GM18858 (cell line): ENCODE results near the gene GORAB.

Experiments
- ATAC-seq: cut with Tn5 transposase; IDR thresholded peaks from one replicate; pipeline ENCODE4 v1.9.1; 2021; ENCODE audit not compliant: unreplicated experiment

Gene GORAB

GRCh38 chr1:170537798-170538503 lies 6.0 kb downstream of the GORAB start:
- no peak for ATAC-seq

- no peak for ATAC-seq
Observed at GRCh38 chr1:170538687-170539086, 6.7 kb downstream of the GORAB start.

DNA sequence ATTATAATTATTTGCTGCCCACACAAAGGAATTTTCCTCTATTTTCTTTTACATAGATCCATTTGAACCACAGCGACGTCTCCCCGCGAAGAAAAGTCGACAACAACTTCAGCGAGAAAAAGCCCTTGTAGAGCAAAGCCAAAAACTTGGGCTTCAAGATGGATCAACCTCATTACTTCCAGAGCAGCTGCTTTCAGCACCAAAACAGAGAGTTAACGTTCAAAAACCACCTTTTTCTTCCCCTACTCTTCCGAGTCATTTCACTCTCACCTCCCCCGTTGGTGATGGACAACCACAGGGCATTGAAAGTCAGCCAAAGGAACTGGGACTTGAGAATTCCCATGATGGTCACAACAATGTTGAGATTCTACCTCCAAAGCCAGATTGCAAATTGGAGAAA lies 7.2 kb downstream of the GORAB start:
- ATAC-seq, result no peak

DNA sequence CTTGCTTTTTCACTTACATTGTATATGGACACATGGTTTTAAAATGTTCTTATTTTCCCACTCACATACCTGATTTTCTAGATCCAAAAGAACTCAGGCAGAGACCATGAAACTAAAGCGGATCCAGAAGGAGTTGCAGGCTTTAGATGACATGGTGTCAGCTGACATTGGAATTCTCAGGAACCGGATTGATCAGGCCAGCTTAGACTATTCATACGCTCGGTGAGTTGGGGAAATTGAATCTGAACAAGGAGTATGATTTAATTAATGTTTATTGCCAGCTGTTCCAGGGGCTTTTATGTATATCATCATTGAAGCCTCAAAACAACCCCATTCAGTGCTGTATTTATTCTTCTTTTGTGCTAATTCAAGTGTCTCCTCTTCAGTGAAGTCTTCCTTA lies 12.7 kb downstream of the GORAB start:
- ATAC-seq, result no peak

DNA sequence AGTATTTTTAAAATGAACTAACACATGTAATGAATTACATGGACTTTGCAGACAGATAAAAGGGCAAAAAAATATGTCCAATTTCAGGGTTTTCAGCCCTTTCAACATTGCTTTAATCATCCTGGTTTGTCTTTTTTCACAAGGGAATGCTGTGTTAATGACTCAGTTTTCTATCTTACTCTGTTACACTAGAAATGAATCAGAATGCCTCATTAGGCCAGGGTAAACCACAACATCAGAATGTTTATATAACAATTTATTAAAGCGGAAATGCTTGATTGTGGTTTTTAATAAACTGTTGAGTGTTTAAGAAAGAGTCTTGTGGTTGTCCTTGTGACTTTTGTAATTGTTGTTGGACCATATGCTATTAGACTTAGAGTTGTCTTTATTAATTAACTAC lies 13.5 kb downstream of the GORAB start:
- no peak for ATAC-seq

- ATAC-seq, result no peak
Observed at GRCh38 chr1:170547255-170547654, 15.3 kb downstream of the GORAB start.

DNA sequence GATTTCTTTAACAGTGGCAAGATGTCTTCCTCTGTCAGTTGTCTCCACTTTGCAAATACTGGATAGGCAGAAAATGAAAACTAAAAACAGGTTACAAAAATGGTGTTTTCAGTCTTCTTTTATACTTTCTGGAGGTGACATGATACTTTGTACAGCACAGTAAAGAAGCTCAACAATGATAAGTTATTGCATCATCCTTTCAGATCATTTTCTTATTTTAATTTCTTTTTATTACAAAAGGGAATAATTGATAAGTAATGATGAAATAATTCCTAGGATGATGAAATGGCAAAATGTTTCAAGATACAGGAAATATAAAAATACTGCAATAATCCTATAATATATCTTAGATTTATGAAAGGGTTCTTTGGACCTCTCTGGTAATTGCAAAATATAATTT lies 16.5 kb downstream of the GORAB start:
- no peak for ATAC-seq

GRCh38 chr1:170555370-170555769 lies 23.4 kb downstream of the GORAB start:
- no peak for ATAC-seq

- ATAC-seq, result no peak
Observed at GRCh38 chr1:170556917-170557316, 25.0 kb downstream of the GORAB start.

DNA sequence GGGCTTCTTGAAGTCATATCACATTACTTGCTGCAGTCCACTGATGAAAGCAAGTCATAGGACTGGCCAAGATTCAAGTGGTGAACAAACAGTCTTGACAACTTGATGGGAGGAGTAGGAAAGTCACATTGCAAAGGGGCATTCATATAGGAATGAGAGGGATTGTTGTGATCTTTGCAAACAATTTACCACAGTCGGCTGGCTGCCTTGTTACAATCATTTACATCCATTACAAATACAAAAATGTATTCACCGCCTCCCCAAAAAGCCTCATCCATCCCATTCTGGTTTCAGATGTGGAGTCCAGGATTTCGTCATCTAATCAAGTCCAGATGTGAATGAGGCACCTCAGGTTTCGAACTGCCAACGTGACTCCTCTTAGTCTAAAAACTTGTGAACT lies 26.8 kb downstream of the GORAB start:
- no peak for ATAC-seq

DNA sequence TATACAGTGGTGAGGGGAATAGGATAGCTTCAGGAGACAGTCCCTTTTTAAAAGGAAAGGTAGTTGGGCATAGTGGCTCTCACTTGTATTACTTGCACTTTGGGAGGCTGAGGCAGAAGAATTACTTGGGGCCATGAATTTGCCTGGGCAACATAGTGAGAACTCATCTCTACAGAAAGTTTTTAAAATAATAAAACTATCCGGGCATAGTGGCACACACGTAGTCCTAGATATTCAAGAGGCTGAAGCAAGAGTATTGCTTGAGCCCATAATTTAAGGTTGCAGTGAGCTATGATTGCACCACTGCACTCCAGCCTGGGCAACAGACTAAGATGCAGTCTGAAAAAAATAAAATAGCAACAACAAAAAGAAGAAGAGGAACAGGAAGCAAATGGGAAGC lies 27.2 kb downstream of the GORAB start:
- no peak for ATAC-seq

DNA sequence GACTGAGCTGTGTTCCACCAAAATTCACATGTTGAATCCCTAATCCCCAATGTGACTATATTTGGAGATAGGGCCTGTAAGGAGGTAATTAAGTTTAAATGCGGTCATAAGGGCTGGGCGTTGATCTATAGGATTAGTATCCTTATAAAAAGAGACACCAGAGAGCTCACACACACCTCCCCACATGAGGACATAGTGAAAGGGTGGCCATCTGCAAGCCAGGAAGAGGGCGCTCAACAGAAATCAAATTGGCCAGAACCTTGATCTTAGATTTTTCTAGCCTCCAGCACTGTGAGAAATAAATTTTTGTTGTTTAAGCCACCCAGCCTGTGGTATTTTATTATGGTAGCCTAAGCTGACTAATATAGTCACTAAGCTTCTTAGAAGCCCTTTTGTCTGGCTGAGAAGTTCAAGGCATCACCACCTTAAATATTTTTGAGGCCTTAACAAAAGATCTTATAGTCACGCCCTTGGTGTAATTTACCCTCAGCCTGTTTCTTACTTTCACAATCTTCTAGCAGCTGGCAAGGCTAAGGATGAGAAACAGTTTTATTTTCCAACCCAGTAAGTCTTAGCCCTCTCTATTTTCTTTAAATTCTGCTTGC lies 28.8 kb downstream of the GORAB start:
- no peak for ATAC-seq

- peak; percentile 51 for ATAC-seq
Observed at GRCh38 chr1:170562646-170563338, 30.8 kb downstream of the GORAB start.

DNA sequence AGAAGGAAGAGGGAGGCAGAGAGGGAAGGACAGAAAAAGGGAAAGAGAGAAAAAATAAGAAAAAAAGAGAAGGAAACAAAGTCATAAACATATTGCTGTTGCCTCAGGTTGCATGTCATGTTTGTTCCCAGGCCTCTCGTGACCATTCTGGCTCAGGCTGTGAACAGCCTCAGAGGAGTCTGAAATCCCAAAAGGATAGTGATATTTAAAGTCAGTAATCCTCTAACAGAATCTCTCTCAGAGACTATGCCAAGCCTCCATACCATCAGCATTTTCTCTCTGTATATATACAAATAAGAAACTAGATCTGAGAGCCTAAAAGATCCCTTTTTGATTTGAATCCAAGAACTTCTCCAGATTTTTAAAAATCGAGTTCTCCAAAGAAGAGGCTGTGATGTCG lies 35.2 kb downstream of the GORAB start:
- ATAC-seq, result no peak

GRCh38 chr1:170568197-170568596 lies 36.2 kb downstream of the GORAB start:
- ATAC-seq, result no peak

GRCh38 chr1:170576980-170577379 lies 45.0 kb downstream of the GORAB start:
- no peak for ATAC-seq

- ATAC-seq, result no peak
Observed at GRCh38 chr1:170578359-170578758, 46.4 kb downstream of the GORAB start.

- no peak for ATAC-seq
Observed at GRCh38 chr1:170580636-170581440, 48.9 kb downstream of the GORAB start.

- ATAC-seq, result no peak
Observed at GRCh38 chr1:170583186-170583585, 51.2 kb downstream of the GORAB start.

GRCh38 chr1:170586321-170587252 lies 54.6 kb downstream of the GORAB start:
- no peak for ATAC-seq

DNA sequence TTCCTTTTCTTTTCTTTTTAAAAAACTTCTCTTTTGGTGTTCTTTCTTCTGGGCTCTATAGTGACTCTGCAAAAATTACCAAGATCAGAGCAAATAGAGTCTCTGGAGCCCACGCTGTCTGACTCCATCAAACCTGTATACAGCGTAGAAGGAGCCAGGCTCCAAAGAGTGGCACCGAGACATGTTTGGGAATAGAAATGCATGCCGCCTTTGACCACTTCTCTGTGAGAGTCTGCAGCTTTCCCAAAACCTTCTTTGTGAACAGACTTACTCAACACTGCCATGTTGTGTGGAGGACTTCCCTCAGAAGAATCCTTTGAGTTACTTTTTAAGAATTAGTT lies 55.3 kb downstream of the GORAB start:
- ATAC-seq, result no peak
